Uterus (tissue), 2 donors: ENCODE measurements around the gene KLC1.

ENCODE experiments used
- POLR2A ChIP-seq, 2 donors: fragments of 450-650 bp; IDR thresholded peaks; one replicate each; pipeline ENCODE4 v1.6.1; 2016; ENCODE audit warnings: antibody characterized with exemption in 2 of 2, mild to moderate bottlenecking in 1 of 2, moderate library complexity in 1 of 2
- TF ChIP-seq, protein P1 (sequence below), 4 experiments: fragments of 200-600 bp in 2 of 4; fragments of 450-650 bp in 2 of 4; sonication (generic) in 2 of 4; IDR thresholded peaks; one replicate each; pipeline ENCODE4 v1.5.1; 2016 to 2019; ENCODE audit warnings: antibody characterized with exemption in 4 of 4, mild to moderate bottlenecking in 2 of 4, moderate library complexity in 1 of 4

DNA sequence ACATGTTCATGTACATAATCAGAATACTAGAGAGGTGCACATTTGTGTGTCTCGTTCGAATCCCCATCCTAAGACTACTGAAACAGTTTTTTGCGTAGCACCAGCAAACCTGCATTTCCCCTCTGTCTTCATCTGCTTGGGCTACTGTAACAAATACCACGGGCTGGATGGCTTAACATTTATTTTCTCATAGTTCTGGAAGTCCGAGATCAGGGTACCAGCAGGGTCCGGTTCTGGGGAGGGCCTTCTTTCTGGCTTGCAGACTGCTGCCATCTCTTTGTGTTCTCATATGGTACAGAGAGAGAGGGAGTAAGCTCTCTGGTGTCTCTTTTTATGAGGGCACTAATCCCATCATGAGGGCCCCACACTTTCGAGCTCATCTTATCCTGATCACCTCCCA is 30.6 kb downstream of the KLC1 start:
- TF ChIP-seq, protein P1, sequence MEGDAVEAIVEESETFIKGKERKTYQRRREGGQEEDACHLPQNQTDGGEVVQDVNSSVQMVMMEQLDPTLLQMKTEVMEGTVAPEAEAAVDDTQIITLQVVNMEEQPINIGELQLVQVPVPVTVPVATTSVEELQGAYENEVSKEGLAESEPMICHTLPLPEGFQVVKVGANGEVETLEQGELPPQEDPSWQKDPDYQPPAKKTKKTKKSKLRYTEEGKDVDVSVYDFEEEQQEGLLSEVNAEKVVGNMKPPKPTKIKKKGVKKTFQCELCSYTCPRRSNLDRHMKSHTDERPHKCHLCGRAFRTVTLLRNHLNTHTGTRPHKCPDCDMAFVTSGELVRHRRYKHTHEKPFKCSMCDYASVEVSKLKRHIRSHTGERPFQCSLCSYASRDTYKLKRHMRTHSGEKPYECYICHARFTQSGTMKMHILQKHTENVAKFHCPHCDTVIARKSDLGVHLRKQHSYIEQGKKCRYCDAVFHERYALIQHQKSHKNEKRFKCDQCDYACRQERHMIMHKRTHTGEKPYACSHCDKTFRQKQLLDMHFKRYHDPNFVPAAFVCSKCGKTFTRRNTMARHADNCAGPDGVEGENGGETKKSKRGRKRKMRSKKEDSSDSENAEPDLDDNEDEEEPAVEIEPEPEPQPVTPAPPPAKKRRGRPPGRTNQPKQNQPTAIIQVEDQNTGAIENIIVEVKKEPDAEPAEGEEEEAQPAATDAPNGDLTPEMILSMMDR (IDR thresholded peaks at IDR 0.05): no peak
- TF ChIP-seq POLR2A (IDR thresholded peaks at IDR 0.05): no peak
